ENCODE data around the gene ORM2.

GRCh38 chr9:114364134-114365041, 34.7 kb downstream of the ORM2 start:
- TF ChIP-seq CTCF (IDR thresholded peaks at IDR 0.05; ENCODE audit: low read depth, low read length) (no peak), EZH2phosphoT487 (IDR thresholded peaks at IDR 0.05; ENCODE audit: low read depth) (no peak)

Data from OCI-LY3 (cell line).